GM21515 (cell line): ENCODE results near the gene TXNDC15.

Experiments used
- ATAC-seq: cut with Tn5 transposase; IDR thresholded peaks from one replicate; pipeline ENCODE4 v1.9.1; 2021; ENCODE audit not compliant: unreplicated experiment

The TXNDC15 gene

DNA sequence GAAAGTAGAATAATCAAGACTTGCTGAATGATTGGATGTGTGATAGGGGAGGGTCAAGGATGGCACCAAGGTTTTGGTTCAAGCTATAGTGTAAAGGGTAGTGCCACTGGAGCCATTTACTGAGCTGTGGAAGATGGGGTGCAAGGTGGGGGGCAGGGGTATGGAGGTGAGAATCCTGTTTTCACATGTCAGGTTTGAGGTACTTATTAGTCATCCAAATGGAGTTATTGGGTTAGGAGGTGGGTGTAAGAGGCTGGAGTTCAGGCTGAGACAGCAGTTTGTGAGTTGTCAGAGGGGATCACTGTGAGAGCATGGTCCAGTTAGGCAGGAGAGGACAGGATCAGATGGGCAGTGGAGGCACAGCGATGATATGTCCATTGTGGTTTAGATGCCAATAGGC is 39.6 kb downstream of the TXNDC15 start:
- no peak for ATAC-seq

DNA sequence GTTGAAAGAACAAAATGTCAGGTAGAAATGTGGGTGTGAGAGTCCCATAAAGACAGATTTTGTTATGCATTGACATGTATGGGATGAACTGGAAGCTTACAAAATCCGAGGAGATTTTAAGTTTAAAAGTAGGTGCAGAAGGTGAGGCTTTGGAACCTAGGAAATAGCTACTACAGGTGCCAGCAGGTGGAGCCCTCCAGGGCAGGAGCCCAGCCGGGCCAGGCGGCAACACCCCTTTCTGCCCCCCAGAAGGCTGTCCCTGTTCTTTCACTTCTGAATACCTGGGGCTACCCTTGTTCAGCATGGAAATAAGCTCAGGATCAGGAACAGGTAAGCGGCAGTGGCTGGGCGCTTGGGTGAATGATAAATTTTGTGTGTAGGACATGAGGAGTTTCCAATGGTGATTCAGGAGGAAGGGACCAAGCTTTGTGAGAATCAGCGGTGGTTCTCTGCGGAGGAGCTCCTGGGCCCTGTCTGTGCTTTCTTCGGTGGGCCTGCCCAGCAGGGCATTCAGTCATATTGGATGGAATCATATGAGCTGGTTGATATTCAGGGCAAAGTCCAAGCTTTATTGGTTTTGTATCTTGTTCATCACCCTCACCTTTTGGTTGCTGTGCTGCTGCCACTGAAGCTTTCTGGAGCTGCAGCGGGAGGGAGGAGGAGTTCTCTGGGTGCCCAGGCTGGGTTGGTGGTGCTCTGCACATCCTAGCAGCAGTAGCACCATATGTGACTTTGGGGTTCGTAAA is 43.1 kb downstream of the TXNDC15 start:
- ATAC-seq, result no peak

DNA sequence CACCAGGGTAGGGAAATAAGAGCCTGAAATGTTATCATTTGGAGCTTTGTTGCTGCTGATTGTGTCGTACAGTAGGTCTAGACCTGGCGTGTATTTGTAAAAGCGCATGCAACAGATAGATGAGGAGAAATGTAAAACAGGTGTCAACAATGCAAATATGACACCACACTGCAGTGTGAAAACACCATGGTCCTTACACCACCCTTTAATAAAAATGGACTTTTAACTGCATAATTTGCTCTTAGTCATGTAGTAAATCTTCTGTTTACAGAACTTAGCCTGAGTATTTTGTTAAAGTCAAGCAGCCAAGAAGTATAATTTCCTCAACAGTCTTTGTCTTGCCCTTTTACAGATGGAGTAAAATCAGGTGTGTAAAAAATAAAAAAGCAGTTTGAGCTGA is 44.7 kb downstream of the TXNDC15 start:
- no peak for ATAC-seq

GRCh38 chr5:134920848-134921575 is 46.8 kb downstream of the TXNDC15 start:
- no peak for ATAC-seq

DNA sequence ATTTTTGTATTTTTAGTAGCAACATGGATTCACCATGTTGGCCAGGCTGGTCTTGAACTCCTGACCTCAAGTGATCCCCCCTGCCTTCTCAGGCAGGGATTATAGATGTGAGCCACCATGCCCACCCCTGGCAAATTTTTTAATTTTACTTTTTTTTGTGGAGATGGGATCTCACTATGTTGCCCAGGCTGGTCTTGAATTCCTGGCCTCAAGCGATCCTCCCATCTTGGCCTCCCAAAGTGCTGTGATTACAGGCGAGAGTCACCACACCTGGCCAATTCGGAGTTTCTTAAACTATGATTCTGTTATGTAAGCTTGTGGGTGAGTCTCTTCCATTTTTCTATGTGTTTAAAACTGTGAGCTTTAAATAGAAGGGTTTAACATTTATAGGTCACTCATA is 58.3 kb downstream of the TXNDC15 start:
- no peak for ATAC-seq

DNA sequence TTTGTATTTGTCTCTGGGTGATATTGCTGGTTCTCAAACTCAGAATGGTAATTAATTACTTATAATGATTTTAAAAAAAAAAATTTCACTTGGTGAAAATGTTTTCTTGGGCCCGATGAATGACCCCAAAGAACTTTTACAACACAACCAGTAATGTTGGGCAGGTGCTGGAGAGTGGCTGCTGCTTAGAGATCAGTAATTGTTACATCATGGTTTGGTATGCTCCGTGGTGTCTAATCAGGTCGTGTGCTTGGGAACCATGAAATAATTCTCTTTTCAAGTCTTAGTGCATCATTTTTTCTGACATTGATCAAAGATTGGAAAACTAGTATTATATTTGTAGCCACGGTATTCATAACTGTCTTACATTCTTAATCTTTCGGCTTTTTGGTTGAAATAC is 60.0 kb downstream of the TXNDC15 start:
- no peak for ATAC-seq

DNA sequence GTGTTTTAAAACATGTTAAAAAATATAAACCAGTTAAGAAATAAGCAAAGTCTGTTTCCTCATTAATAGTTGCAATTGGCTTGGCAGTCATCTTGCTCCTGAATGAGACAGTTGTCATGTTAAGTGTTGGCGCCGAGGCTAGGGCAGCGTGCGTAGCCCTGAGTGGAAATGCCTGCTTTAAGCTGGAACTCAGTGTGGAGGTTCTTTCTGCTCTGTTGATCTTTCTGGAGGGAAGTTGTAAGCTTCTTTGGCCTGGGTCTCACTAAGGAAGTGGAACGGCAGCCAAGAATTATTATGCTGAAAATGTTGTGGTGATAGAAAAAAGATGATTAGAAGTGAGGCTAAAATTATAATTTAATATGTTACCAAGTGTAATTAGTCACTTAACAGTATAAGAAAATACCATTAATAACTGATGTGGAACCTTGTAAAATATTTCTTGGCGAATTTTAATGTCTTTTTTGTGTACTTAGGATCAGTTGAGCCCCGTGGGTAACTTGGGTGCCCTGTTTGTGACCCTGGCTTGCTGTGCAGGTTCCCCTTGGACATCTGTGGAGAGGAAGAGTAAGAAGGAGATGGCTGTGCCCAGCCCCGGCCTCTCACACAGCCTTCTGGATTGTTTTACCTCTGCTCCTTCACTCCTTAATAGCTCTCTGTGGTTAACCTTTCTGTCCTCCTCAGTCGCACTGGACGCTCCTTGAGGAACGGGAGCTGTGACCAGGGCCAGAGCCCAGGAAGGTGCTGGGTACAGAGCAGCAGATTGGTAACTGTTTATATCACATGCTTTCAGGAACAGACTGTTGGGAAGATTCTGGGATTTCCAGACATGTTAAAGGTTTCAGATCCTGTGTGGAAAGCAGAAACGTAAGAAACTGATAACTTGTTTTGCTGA is 61.8 kb downstream of the TXNDC15 start:
- ATAC-seq, result no peak

DNA sequence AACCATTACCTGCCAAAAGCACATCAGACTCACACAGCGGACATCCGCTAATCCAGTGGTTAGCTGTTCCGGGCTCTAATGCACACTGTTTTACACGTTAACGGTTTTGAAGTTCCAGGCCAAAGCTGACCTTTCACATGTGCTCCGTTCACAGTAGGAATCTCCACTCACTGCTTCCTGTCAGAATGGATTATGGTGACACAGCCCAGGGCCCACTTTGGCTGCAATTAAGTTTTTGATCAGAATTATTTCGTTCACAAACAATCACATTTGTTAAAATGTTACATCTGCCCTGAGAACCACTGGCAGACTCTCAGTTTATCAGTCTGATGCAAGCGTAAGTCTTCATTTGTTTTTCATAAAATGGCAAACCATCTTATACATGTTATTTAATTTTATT is 63.4 kb downstream of the TXNDC15 start:
- ATAC-seq, result no peak

GRCh38 chr5:134938030-134938429 is 63.9 kb downstream of the TXNDC15 start:
- no peak for ATAC-seq

DNA sequence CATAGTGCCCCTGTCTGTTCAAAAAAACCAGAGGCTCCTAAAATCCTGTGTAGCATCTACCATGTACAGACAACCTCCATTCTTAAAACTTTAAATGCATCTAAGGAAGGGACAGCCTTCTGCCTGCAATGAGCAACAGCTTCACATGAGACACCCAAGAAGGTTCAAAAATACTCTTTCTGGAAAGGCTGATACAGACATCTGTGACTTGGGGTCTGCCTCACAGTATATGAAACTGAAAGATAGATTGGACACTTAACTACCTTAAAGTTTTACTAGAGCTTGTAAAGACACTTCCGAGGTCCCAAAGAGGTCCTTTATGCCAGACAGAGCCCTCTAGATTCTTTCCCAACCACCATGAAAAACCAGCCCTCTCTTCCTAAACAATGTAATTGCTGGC is 65.3 kb downstream of the TXNDC15 start:
- no peak for ATAC-seq

GRCh38 chr5:134943547-134943946 is 69.4 kb downstream of the TXNDC15 start:
- ATAC-seq, result no peak

GRCh38 chr5:134944630-134945029 is 70.5 kb downstream of the TXNDC15 start:
- ATAC-seq, result no peak

- no peak for ATAC-seq
Observed at GRCh38 chr5:134945041-134945440, 70.9 kb downstream of the TXNDC15 start.

DNA sequence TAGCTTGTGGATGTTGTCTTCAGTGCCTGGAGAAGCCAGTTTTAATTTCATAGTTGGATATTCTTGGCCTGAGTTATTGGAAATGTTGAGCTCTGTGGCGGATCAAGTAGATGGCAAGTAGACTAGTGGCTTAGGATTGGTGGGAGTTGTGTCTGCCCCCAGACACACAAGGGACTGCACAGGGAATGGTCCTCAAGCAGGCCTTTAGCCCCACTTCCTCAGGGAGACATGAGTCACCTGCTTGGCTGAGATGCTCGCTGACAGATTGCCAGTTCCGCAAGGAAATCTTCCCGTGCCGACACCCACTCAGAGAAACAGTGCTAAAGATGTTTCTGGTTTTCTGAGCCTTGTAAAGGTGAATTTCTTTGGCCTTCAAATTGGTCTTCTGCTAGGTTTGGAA is 74.7 kb downstream of the TXNDC15 start:
- ATAC-seq, result no peak

- no peak for ATAC-seq
Observed at GRCh38 chr5:134949316-134949715, 75.1 kb downstream of the TXNDC15 start.
